K562 (cell line): ENCODE measurements around the gene REEP2. TPM values are rescaled to one million over a fixed set of nuclear protein-coding genes. Genes with fewer than 3 reads are reported as not detected.

Experiments used
- AFF1 ChIP-seq, 2 experiments: fragments of 450-650 bp; IDR thresholded peaks; 2 replicates each; pipeline ENCODE4 v1.6.1; 2018; ENCODE audit warnings: mild to moderate bottlenecking in 2 of 2, low read depth in 1 of 2; ENCODE audit not compliant: partially characterized antibody in 2 of 2
- BHLHE40 ChIP-seq: IDR thresholded peaks from 2 replicates; pipeline ENCODE4 v1.6.1; 2011; ENCODE audit warnings: low read length, improper control_type of control experiment
- CBFA2T2 ChIP-seq: fragments of 450-650 bp; conservative IDR thresholded peaks from 2 replicates; pipeline ENCODE4 v1.6.1; 2017; ENCODE audit warnings: mild to moderate bottlenecking
- CHD1 ChIP-seq: fragments of 200-600 bp; sonication (generic); IDR thresholded peaks from one replicate; pipeline ENCODE4 v1.6.1; 2012; ENCODE audit warnings: mild to moderate bottlenecking, moderate library complexity, low read length, inconsistent platforms
- CREB1 ChIP-seq, 2 experiments: sonication (generic) in 1 of 2; formaldehyde crosslinking in 1 of 2; IDR thresholded peaks; 2 replicates each; pipeline versions ENCODE4 v1.6.1 to v1.8.0; 2012 to 2022; ENCODE audit warnings: inconsistent platforms in 1 of 2, mild to moderate bottlenecking in 1 of 2, missing genetic modification reagents in 1 of 2, moderate library complexity in 1 of 2
- E2F4 ChIP-seq: sonication (generic); formaldehyde crosslinking; IDR thresholded peaks from 2 replicates; pipeline ENCODE4 v1.8.0; 2022; ENCODE audit warnings: mild to moderate bottlenecking, low read depth, missing genetic modification reagents
- EP300 ChIP-seq: IDR thresholded peaks from 2 replicates; pipeline ENCODE4 v1.6.1; 2012; ENCODE audit warnings: low read length, improper control_type of control experiment
- ETS2 ChIP-seq: IDR thresholded peaks from 2 replicates; pipeline ENCODE4 v1.6.1; 2016; ENCODE audit warnings: borderline replicate concordance, missing genetic modification characterization, mild to moderate bottlenecking, moderate library complexity, missing compliant biosample characterization; ENCODE audit not compliant: poor library complexity, severe bottlenecking
- HDAC1 ChIP-seq, 2 experiments: fragments of 450-650 bp; IDR thresholded peaks; 2 replicates each; pipeline ENCODE4 v1.6.1; 2016 to 2017; ENCODE audit warnings: inconsistent platforms in 1 of 2, mild to moderate bottlenecking in 1 of 2, moderate library complexity in 1 of 2
- KAT8 ChIP-seq: fragments of 450-650 bp; IDR thresholded peaks from 2 replicates; pipeline ENCODE4 v1.6.1; 2016; ENCODE audit warnings: low read depth, mild to moderate bottlenecking
- MTA1 ChIP-seq: fragments of 450-650 bp; IDR thresholded peaks from 2 replicates; pipeline ENCODE4 v1.6.1; 2017; ENCODE audit warnings: borderline replicate concordance
- NCOR1 ChIP-seq: fragments of 450-650 bp; IDR thresholded peaks from 2 replicates; pipeline ENCODE4 v1.6.1; 2016; ENCODE audit warnings: mild to moderate bottlenecking, moderate library complexity
- NKRF ChIP-seq: fragments of 450-650 bp; IDR thresholded peaks from 2 replicates; pipeline ENCODE4 v1.6.1; 2016; ENCODE audit warnings: borderline replicate concordance
- PHTF2 ChIP-seq: fragments of 250-450 bp; sonication (Bioruptor Pico); IDR thresholded peaks from 2 replicates; pipeline ENCODE4 v1.5.0; 2021; ENCODE audit warnings: mild to moderate bottlenecking
- PRMT5 ChIP-seq: sonication (generic); formaldehyde crosslinking; IDR thresholded peaks from 2 replicates; pipeline ENCODE4 v1.5.0; 2020; ENCODE audit warnings: missing genetic modification reagents
- RFX7 ChIP-seq: fragments of 250-450 bp; sonication (Bioruptor Pico); IDR thresholded peaks from 2 replicates; pipeline ENCODE4 v1.5.1; 2021; ENCODE audit warnings: mild to moderate bottlenecking
- STAT5B ChIP-seq: fragments of 250-450 bp; sonication (Bioruptor Pico); IDR thresholded peaks from 2 replicates; pipeline ENCODE4 v1.8.0; 2021; ENCODE audit warnings: mild to moderate bottlenecking, inconsistent platforms
- TCF3 ChIP-seq: sonication (generic); formaldehyde crosslinking; IDR thresholded peaks from 2 replicates; pipeline ENCODE4 v1.4.0; 2020; ENCODE audit warnings: mild to moderate bottlenecking, missing genetic modification reagents
- VEZF1 ChIP-seq: fragments of 200-800 bp; sonication (Bioruptor generic); IDR thresholded peaks from 2 replicates; pipeline ENCODE4 v1.6.1; 2017; ENCODE audit warnings: missing genetic modification characterization, missing compliant biosample characterization
- ZNF121 ChIP-seq: sonication (generic); formaldehyde crosslinking; conservative IDR thresholded peaks from 2 replicates; pipeline ENCODE4 v1.8.0; 2022; ENCODE audit warnings: missing genetic modification reagents
- ZNF644 ChIP-seq: fragments of 200-800 bp; sonication (Bioruptor generic); IDR thresholded peaks from 2 replicates; pipeline ENCODE4 v1.6.1; 2016; ENCODE audit warnings: low read depth, missing genetic modification characterization, missing compliant biosample characterization
- polyA plus RNA-seq, 8 experiments: library from polyadenylated mRNA; depleted of rRNA in 4 of 8; stranded (reverse) in 5 of 8; unstranded in 3 of 8; fragments of >200 nt; fragmentation: Nextera tagmentation in 2 of 8; fragmentation: Illumina TruSeq in 1 of 8; extraction: Ambion mirVana in 2 of 8; extraction: Trizol in 1 of 8; gene quantifications; 2 replicates each; pipeline versions ENCODE4 v1.2.1 to v1.2.3, GENCODE V29; 2011 to 2014; ENCODE audit warnings: inconsistent platforms in 1 of 8, missing spikeins in 1 of 8
- total RNA-seq, 7 experiments: library from RNA; depleted of rRNA in 6 of 7; stranded (reverse); fragments of >200 nt in 6 of 7; fragmentation: Illumina TruSeq in 2 of 7; extraction: Trizol in 2 of 7; gene quantifications; 2 replicates each; pipeline versions ENCODE4 v1.2.1 to v1.2.3, GENCODE V29; 2011 to 2021; ENCODE audit warnings: low replicate concordance in 1 of 7

REEP2 gene
- total and polyA plus RNA-seq, 9 of the 15 experiments (the other 6 are each of a cell fraction or from before 2014, with no cell fraction given): 0.03 to 1.1 (median 0.12) TPM; not detected in 1

- TF ChIP-seq NKRF (no peak), ETS2 (no peak), AFF1 (IDR thresholded peaks at IDR 0.05; ENCODE audit: low read depth in 1 of 2, partially characterized antibody in 2 of 2) (no peak), TCF3 (CRISPR knock-in tag) (peak; percentile 55), PRMT5 (CRISPR knock-in tag) (no peak), PHTF2 (CRISPR knock-in tag) (no peak), NCOR1 (0 out of 2 replicates have a peak, but pooled peaks have one; percentile 26), RFX7 (no peak), KAT8 (no peak), ZNF644 (no peak), VEZF1 (CRISPR knock-in tag) (no peak), EP300 (no peak), ZNF121 (CRISPR knock-in tag) (no peak), CHD1 (no peak), STAT5B (CRISPR knock-in tag) (no peak), CREB1 (IDR thresholded peaks at IDR 0.05) (no peak), CREB1 (CRISPR knock-in tag; IDR thresholded peaks at IDR 0.05) (no peak), CBFA2T2 (peak; percentile 49), MTA1 (no peak), E2F4 (CRISPR knock-in tag) (no peak), HDAC1 (IDR thresholded peaks at IDR 0.05) (no peak), BHLHE40 (peak; percentile 89)
Observed at GRCh38 chr5:138435943-138436342, 2.9 kb upstream of the REEP2 start (continued).
